ENCODE measurements around the gene ZNF879. TPM values are rescaled to one million over a fixed set of nuclear protein-coding genes. Genes with fewer than 3 reads are reported as not detected.

Gene ZNF879
- total RNA-seq, 1 experiment from 2014 or later: not detected

- Histone ChIP-seq H3K4me3 (replicated peaks in 1 of 2; ENCODE audit: low read depth in 1 of 2, low read length in 2 of 2) (no peak overlapping the region), H3K9me2 (ENCODE audit: insufficient read depth) (no peaks in the 10 kb centered on the region), H3K27me3 (ENCODE audit: insufficient read depth, low read length) (no peaks in the 10 kb centered on the region), H3K27ac (ENCODE audit: low read depth, low read length) (no peak overlapping the region), H3K9ac (ENCODE audit: low read length) (no peak overlapping the region), H2AFZ (ENCODE audit: low read depth, low read length, poor library complexity, severe bottlenecking) (no peak overlapping the region), H4K20me1 (ENCODE audit: insufficient read depth) (no peaks in the 10 kb centered on the region), H3K79me2 (ENCODE audit: insufficient read depth, low read length) (no peaks in the 10 kb centered on the region), H3K4me1 (ENCODE audit: control insufficient read depth in 1 of 2, insufficient read depth in 2 of 2, low read length in 2 of 2) (no peaks in the 10 kb centered on the region), H3K36me3 (ENCODE audit: control insufficient read depth in 1 of 2, insufficient read depth in 2 of 2, low read length in 2 of 2) (no peaks in the 10 kb centered on the region), H3K4me2 (ENCODE audit: low read length) (no peak overlapping the region), H3K9me3 (ENCODE audit: control insufficient read depth in 1 of 2, insufficient read depth in 1 of 2, low read depth in 1 of 2, low read length in 2 of 2) (peaks cover 0 to 8% of the 10 kb centered on the region in 2 experiments; a peak in 2 of 4 replicates)
- DNase-seq (ENCODE audit: low read depth, low spot score): no peak
- TF ChIP-seq CBX3 (IDR thresholded peaks at IDR 0.05; ENCODE audit: low read depth) (no peak), YY1 (IDR thresholded peaks at IDR 0.05; ENCODE audit: extremely low read depth, insufficient replicate concordance, low read depth, low read length) (no peak), EZH2 (IDR thresholded peaks at IDR 0.05) (no peak), SRF (IDR thresholded peaks at IDR 0.05; ENCODE audit: low read depth) (no peak), EGR1 (IDR thresholded peaks at IDR 0.05; ENCODE audit: low read depth) (no peak), SIN3A (IDR thresholded peaks at IDR 0.05; ENCODE audit: low read depth) (no peak), ATF3 (IDR thresholded peaks at IDR 0.05) (no peak)
- intact Hi-C loops (cut with micrococcal nuclease): no loop called here
- RAD21 ChIA-PET (ENCODE audit: low non-redundant PET in 1 of 2, low total read pairs in 2 of 2, uncharacterized antibody in 2 of 2, unreplicated experiment in 2 of 2): no interaction called here
- no peak for ATAC-seq
- no TSS peak for BruUV-seq (replicated peaks)
- POLR2A ChIA-PET: no interaction called here
- CTCF ChIA-PET: no interaction called here
Measured at GRCh38 chr5:178988436-178989220, 35.0 kb upstream of the ZNF879 start.

GRCh38 chr5:178989311-178989710 lies 34.3 kb upstream of the ZNF879 start:
- Histone ChIP-seq H3K9me3 (ENCODE audit: control insufficient read depth in 1 of 2, insufficient read depth in 1 of 2, low read depth in 1 of 2, low read length in 2 of 2) (peaks cover 0 to 8% of the 10 kb centered on the region in 2 experiments; a peak in 2 of 4 replicates), H2AFZ (ENCODE audit: low read depth, low read length, poor library complexity, severe bottlenecking) (no peak overlapping the region), H3K36me3 (ENCODE audit: control insufficient read depth in 1 of 2, insufficient read depth in 2 of 2, low read length in 2 of 2) (no peaks in the 10 kb centered on the region), H3K9ac (ENCODE audit: low read length) (no peak overlapping the region), H3K27ac (ENCODE audit: low read depth, low read length) (no peak overlapping the region), H3K4me3 (replicated peaks in 1 of 2; ENCODE audit: low read depth in 1 of 2, low read length in 2 of 2) (no peak overlapping the region), H4K20me1 (ENCODE audit: insufficient read depth) (no peaks in the 10 kb centered on the region), H3K4me2 (ENCODE audit: low read length) (no peak overlapping the region), H3K9me2 (ENCODE audit: insufficient read depth) (no peaks in the 10 kb centered on the region), H3K79me2 (ENCODE audit: insufficient read depth, low read length) (no peaks in the 10 kb centered on the region), H3K27me3 (ENCODE audit: insufficient read depth, low read length) (no peaks in the 10 kb centered on the region), H3K4me1 (ENCODE audit: control insufficient read depth in 1 of 2, insufficient read depth in 2 of 2, low read length in 2 of 2) (no peaks in the 10 kb centered on the region)
- ChIA-PET POLR2A (no interaction called here), CTCF (no interaction called here), RAD21 (ENCODE audit: low non-redundant PET in 1 of 2, low total read pairs in 2 of 2, uncharacterized antibody in 2 of 2, unreplicated experiment in 2 of 2) (no interaction called here)
- intact Hi-C loops (cut with micrococcal nuclease): no loop called here
- no peak for ATAC-seq
- DNase-seq (ENCODE audit: low read depth, low spot score): no peak
- TF ChIP-seq SRF (IDR thresholded peaks at IDR 0.05; ENCODE audit: low read depth) (no peak), JUND (IDR thresholded peaks at IDR 0.05) (no peak)
- BruUV-seq (replicated peaks): no TSS peak
